Skeletal muscle cell (primary cell): ENCODE data around the gene ZBP1.

ENCODE experiments used
- DNase-seq: peaks from one replicate; pipeline ENCODE4 v3.0.0-alpha.2; 2010; ENCODE audit warnings: low read depth
- H3K4me3 ChIP-seq: 2 replicates; pipeline ENCODE4 v1.5.1; 2011; ENCODE audit warnings: low read depth, mild to moderate bottlenecking, control low read depth, low read length, moderate library complexity

ZBP1 gene

DNA sequence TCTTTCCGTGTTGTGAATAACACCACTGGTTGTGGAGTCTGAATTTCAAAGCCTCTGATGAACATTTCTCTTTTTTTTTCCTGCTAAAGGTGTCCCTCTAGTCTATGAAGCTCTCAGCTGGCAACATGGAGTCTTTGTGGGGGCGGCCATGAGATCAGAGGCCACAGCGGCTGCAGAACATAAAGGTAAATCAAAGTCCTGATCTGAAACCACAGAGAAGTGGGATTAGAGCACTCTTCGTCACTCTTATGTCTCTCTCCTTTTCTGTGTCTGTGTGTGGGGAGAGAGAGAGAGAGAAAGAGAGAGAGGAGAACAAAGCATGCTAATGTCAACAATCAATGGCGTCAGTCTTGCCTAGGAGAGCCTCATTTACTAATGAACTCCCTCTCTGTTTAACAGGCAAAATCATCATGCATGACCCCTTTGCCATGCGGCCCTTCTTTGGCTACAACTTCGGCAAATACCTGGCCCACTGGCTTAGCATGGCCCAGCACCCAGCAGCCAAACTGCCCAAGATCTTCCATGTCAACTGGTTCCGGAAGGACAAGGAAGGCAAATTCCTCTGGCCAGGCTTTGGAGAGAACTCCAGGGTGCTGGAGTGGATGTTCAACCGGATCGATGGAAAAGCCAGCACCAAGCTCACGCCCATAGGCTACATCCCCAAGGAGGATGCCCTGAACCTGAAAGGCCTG is 55.1 kb downstream of the ZBP1 start:
- no peak overlapping the region for H3K4me3 ChIP-seq
- no peak for DNase-seq

DNA sequence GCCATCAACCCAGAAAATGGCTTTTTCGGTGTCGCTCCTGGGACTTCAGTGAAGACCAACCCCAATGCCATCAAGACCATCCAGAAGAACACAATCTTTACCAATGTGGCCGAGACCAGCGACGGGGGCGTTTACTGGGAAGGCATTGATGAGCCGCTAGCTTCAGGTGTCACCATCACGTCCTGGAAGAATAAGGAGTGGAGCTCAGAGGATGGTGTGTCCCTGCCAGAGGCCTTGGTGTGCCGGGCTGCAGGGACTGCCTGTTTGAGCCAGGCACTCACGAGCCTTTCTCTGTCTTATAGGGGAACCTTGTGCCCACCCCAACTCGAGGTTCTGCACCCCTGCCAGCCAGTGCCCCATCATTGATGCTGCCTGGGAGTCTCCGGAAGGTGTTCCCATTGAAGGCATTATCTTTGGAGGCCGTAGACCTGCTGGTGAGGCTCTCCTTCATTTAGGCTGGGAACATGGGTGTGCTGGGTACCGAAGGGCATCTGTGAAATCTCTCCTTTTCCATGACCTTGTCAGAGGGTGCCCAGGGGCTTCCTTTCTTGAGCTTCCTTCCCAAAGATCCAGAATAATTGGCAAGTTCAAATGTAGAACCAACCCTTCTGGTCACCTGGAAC is 55.9 kb downstream of the ZBP1 start:
- DNase-seq, result no peak
- no peak overlapping the region for H3K4me3 ChIP-seq

DNA sequence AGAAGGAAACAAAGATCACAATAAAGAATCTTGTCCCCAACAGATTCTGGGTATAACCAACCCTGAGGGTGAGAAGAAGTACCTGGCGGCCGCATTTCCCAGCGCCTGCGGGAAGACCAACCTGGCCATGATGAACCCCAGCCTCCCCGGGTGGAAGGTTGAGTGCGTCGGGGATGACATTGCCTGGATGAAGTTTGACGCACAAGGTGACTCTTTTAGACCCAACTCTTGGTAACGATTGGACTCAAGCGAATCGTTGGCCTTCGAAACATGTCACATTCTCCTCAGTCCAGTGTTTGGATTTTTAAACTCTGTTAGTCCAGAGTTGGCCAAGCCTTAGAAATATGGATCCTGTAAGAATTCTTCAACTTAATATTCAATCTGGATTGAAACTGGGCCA is 56.7 kb downstream of the ZBP1 start:
- no peak overlapping the region for H3K4me3 ChIP-seq
- DNase-seq, result no peak

DNA sequence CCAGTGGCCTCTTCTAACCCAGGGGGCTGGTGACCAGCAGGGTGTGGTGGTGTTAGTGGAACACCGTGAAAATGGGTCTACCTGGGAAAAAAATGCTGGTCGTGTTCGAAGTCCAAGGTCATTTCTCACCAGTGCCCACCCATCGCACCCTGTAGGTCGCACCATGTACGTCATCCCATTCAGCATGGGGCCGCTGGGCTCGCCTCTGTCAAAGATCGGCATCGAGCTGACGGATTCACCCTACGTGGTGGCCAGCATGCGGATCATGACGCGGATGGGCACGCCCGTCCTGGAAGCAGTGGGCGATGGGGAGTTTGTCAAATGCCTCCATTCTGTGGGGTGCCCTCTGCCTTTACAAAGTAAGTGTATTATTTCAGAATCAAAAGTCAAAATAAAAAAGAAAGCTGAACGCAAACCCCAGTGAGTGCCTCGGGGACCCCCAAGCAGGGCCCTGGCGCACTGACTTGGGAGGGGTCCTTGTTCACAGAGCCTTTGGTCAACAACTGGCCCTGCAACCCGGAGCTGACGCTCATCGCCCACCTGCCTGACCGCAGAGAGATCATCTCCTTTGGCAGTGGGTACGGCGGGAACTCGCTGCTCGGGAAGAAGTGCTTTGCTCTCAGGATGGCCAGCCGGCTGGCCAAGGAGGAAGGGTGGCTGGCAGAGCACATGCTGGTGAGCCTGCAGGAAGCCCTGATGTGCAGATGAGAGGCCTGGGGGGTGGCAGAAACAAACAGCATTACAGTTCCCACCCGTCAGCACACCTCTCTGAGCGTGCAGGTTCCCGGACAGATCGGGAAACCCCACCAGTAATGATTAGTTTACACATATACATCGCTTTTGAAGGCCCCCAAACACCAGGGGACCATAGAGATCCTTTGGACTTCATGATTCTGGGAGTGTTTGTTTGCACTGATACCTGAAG is 57.4 kb downstream of the ZBP1 start:
- DNase-seq, result no peak
- H3K4me3 ChIP-seq, result no peak overlapping the region

DNA sequence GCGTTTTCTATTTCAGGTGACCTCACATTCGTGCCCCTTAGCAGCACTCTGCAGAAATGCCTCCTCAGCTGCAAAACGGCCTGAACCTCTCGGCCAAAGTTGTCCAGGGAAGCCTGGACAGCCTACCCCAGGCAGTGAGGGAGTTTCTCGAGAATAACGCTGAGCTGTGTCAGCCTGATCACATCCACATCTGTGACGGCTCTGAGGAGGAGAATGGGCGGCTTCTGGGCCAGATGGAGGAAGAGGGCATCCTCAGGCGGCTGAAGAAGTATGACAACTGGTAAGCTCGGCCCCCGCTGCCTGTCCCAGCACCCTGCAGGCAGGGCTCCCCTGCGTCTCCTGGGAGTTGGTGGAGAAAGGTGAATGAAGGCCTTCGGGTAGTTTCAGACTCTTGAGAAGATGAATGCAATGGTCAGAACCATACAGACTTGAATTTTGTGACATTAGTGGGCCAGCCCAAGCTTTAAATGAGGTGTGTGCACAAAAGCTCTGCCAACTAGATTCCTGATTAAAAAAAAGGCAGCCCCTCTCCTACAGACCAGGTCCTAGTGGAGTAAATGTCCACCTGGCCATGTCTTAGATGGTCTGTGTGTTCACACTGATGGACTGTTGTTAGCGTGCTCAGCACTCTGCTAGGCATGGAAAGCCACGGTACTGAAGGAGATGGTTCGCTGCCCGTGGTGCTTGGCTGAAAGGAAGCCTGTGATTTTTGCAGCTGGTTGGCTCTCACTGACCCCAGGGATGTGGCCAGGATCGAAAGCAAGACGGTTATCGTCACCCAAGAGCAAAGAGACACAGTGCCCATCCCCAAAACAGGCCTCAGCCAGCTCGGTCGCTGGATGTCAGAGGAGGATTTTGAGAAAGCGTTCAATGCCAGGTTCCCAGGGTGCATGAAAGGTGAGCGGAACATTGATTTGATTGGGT is 58.6 kb downstream of the ZBP1 start:
- no peak overlapping the region for H3K4me3 ChIP-seq
- no peak for DNase-seq

DNA sequence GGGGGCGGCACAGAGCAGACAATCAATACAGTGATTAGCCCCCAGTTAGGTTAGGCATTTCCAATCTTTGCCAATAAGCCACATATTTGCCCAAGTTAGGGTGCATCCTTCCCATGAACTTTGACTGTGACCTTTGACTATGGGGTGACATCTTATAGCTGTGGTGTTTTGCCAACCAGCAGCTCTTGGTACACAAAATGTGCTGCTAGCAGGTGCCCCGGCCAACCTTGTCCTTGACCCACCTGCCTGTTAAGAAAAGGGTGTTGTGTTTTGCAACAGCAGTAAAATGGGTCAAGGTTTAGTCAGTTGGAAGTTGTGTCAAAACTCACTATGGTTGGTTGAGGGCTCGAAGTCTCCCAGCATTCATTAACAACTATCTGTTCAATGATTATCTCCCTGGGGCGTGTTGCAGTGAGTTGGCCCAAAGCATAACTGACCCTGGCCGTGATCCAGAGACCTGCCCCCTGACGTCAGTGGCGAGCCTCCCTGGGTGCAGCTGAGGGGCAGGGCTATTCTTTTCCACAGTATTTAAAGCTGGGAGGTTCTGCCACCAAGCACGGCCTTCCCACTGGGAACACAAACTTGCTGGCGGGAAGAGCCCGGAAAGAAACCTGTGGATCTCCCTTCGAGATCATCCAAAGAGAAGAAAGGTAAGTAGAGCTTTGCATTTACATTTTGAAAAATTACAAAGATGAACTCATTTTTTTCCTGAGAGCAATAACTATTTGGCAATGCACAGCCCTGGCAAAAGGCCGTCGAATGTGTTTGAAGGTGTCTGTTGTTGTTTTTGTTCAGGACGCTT is 59.5 kb downstream of the ZBP1 start, which contains the start of gene PCK1:
Gene PCK1, plus strand, starts transcription at position 557 of the 802 bp plus-strand sequence. CDS start 302 bp downstream, outside the sequence.
- no peak within 1 kb of the TSS for H3K4me3 ChIP-seq

DNA sequence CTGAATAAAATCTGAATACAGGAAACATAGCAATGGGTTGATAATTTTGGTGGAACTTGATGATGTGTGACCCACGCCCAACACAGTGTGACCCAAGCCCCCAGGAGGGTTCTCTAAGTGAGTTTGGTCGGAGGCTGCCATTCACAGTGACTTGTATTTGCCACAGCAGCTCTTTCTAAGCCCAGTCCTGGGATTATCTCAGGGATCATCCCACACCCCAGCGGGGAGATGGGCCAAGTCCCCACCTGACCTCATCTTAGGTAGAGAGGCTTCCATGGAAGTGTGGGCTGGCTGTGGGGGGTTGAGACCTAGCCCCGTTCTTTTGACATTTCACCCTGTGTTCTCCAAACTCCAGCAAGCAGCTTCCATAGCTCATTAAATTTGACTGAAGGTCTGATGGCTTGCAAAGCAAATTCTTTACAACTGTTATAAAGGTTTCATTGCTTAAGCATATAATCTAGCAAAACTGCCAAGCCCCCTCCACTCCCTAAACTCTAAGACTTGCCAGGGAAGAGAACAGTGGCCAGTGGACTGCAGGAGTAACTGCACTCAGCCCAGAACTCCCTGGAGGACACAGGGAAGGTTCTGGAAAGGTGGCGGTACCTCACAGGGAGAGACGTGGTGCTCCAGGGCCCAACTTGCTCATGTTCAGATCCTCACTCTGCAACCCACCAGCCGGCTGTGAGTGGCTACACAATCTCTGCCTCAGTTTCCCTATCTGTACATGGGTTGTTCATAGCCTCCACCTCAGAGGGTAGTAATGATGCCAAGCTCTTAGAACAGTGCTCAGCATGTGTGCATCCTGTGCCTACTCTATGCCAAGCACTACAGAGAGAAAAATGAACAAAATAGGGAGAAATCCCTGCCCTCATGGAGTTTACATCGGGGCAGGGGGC is 60.3 kb downstream of the ZBP1 start:
- DNase-seq, result no peak

More for the DNA sequence above, 59.5 kb downstream of the ZBP1 start, which contains the start of gene PCK1:
- no peak for DNase-seq

DNA sequence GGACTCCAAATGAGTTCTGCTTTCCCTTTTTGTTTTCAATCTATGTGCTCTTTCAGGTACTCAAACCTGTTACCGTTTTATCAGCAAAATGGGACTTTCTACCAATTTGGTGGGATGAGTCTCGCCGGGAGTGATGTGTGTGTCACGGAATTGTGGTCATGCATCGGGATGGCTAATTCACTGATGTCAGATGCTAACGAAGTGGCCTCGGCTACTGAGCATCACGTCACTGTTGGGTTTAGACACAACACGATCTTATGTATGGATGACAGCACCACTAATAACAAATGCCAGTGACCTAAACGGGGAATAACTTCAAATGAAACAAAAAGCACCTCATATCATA is 61.0 kb downstream of the ZBP1 start:
- no peak for DNase-seq
- H3K4me3 ChIP-seq, result no peak overlapping the region

More for the DNA sequence above, 60.3 kb downstream of the ZBP1 start:
- no peak overlapping the region for H3K4me3 ChIP-seq

DNA sequence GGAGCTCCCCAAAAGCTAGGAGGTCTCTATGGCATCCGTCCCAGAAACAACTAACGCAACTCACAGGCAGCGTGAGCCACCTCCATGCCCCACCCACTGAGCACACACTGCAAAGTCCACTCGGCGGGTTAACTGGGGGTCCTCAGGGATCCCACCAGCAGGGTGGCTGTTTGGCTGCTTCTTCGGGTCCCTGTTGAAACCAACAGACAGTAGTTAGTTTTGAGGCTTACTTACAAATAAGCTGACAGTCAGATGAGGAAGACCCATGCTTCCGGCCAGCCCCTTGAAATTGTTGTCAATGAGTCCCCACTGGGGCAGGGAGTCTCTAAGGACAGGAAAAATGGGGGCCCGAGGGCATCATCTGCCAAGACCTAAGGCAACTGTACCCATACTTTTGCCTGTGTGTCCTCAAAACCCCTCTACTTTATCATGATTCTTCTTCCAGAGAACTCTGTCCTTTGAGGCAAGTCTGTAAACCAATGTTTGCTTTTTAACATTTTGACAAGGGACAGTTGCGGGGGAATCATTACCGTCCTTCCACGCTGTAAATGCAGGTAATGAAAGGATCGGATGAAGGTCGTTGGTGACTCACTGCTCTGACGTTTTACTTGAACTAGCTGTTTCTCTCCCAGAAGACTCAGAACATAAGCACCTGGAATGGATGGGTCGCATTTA is 61.5 kb downstream of the ZBP1 start:
- no peak for DNase-seq
- H3K4me3 ChIP-seq, result no peak overlapping the region

DNA sequence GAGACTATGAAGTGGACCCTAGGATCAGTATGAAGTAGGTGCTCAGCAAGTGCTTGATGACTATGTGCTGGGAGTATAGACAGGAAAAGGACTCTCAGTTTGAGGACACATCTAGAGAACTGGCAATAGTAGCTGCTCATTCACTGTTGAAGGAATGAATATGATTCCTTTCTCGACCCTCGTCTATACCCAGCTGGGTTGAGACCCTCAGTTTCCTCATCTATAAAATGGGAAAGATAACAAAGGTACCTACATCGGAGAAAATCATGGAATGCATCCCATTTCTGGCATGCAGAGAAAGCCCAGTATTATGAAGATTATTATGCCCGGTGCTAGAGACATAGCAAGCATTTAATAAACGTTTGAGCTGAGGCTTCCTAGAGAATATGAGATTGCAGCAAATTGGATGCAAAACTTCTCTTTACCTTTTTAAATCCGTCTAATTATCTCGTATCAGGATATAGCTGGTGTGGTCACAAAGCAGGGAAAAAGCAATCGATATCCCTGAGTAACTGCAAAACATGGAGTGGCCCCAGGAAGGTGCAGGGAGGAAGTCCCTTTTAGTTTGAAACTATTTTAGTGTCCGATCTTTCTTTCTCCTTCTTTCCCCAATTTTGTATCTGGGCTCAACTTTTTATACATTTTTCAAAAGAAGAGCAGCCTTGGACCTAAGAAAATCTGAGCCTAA is 62.2 kb downstream of the ZBP1 start:
- DNase-seq, result no peak

DNA sequence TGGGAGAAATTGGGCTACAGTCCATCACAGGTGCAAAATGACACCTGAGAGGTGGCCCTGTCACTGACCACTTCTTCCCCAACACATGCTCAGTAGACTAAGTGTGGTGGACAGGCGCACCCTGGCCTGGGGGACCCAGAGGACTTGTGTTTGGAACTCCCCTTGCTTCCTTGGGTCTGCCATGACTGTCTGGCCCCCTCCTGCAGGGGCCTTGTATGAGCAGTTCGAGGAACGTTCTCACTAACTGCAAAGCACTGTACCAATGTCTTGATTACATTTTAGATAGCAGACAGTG is 63.3 kb downstream of the ZBP1 start:
- H3K4me3 ChIP-seq, result no peak overlapping the region
- DNase-seq, result no peak

More for the DNA sequence above, 62.2 kb downstream of the ZBP1 start:
- no peak overlapping the region for H3K4me3 ChIP-seq

DNA sequence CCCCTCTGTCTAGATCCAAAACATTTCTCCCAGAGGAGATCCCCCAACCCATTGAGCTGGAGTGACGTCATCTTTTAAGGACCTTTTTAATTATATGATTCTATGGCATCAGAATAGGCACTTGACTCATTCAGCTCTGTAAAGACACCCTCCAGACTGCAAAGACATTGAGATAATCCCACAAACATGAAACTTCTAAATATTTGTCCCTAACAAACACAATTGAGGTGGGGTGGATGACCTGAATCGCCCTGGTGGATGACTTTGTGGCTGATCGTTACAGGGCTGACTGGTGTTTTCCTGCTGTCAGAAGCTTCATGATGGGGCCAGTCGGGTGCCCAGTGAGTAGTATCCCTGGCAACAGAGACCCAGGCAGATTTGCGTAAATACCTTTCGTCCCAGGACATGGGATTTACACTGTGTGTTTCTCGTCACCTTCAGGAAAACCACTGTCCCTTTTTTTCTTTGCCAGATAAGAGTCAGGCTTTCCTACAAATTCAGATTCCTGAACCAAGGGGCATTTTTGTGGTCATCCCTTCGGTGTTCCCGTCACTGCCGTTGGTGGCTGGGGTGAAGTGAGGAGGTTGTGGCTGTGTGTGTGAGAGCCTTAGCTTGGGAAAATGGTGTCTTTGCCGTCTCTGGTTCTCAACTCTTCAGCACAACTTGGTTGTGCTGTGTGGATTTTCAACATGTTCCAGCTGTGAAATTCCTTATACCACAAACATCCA is 64.6 kb downstream of the ZBP1 start:
- no peak overlapping the region for H3K4me3 ChIP-seq
- no peak for DNase-seq
